Suppressor macrophage (primary cell): Measurements from ENCODE around the gene PAPSS2.
"Not testable (repeated sequence)": the region's sequence is repeated elsewhere in the genome, so short reads cannot be mapped to it uniquely, and the experiment has no call there.

Experiments
- DNase-seq, 4 experiments: peaks; one replicate each; pipeline ENCODE4 v3.0.0-alpha.2; 2020 to 2022
- total RNA-seq, 17 experiments: gene quantifications; one replicate each; lab custom pipeline; 2026; ENCODE audit warnings: mixed read lengths in 6 of 17, inconsistent platforms in 3 of 17; lab: John Stamatoyannopoulos, UW

The PAPSS2 gene
- total RNA-seq = 22.6 to 54.7 (median 31.3) reads per million in 17 experiments

- DNase-seq = peak; percentile 65 to 88 (median 82)
Measured at GRCh38 chr10:87659571-87660483, at the start of gene PAPSS2. PAPSS2 (plus strand) TSS chr10:87659878; CDS start chr10:87659982, 104 bp downstream.

- not testable (repeated sequence) for DNase-seq
Measured at GRCh38 chr10:87611341-87611740, 48.3 kb upstream of the PAPSS2 start.

- no peak for DNase-seq
Measured at GRCh38 chr10:87612115-87612514, 47.6 kb upstream of the PAPSS2 start.

- no peak for DNase-seq
Measured at GRCh38 chr10:87613751-87614150, 45.9 kb upstream of the PAPSS2 start.

- DNase-seq = peak in 3 of 4 experiments; percentile 9 to 53 (median 33)
Measured at GRCh38 chr10:87615856-87616255, 43.8 kb upstream of the PAPSS2 start.

GRCh38 chr10:87617503-87617902, 42.2 kb upstream of the PAPSS2 start:
- no peak for DNase-seq

GRCh38 chr10:87618566-87619423, 40.9 kb upstream of the PAPSS2 start:
- DNase-seq = peak; percentile 57 to 82 (median 71)

- DNase-seq = no peak
Measured at GRCh38 chr10:87619705-87620104, 40.0 kb upstream of the PAPSS2 start.

- not testable (repeated sequence) for DNase-seq
Measured at GRCh38 chr10:87621440-87621839, 38.2 kb upstream of the PAPSS2 start.

GRCh38 chr10:87622314-87623004, 37.2 kb upstream of the PAPSS2 start:
- no peak for DNase-seq

GRCh38 chr10:87623191-87623590, 36.5 kb upstream of the PAPSS2 start:
- DNase-seq = no peak

GRCh38 chr10:87625661-87626060, 34.0 kb upstream of the PAPSS2 start:
- DNase-seq = no peak

- DNase-seq = no peak
Measured at GRCh38 chr10:87626422-87626892, 33.2 kb upstream of the PAPSS2 start.

GRCh38 chr10:87630171-87630570, 29.5 kb upstream of the PAPSS2 start:
- DNase-seq = no peak

GRCh38 chr10:87632454-87632853, 27.2 kb upstream of the PAPSS2 start:
- DNase-seq = no peak

- peak in 2 of 4 experiments; percentile 14 to 34 for DNase-seq
Measured at GRCh38 chr10:87634311-87634710, 25.4 kb upstream of the PAPSS2 start.

GRCh38 chr10:87635498-87636312, 24.0 kb upstream of the PAPSS2 start:
- peak; percentile 66 to 84 (median 77) for DNase-seq

- no peak for DNase-seq
Measured at GRCh38 chr10:87636313-87636915, 23.3 kb upstream of the PAPSS2 start.

- no peak for DNase-seq
Measured at GRCh38 chr10:87639493-87639892, 20.2 kb upstream of the PAPSS2 start.

GRCh38 chr10:87640043-87640442, 19.6 kb upstream of the PAPSS2 start:
- DNase-seq = no peak

- no peak for DNase-seq
Measured at GRCh38 chr10:87642486-87642885, 17.2 kb upstream of the PAPSS2 start.
